HS-27A (cell line): ENCODE data around the gene LUC7L3.

Experiments used
- DNase-seq: peaks from one replicate; pipeline ENCODE4 v3.0.0-alpha.2; 2012; ENCODE audit warnings: low read depth, missing footprints

Gene LUC7L3

DNA sequence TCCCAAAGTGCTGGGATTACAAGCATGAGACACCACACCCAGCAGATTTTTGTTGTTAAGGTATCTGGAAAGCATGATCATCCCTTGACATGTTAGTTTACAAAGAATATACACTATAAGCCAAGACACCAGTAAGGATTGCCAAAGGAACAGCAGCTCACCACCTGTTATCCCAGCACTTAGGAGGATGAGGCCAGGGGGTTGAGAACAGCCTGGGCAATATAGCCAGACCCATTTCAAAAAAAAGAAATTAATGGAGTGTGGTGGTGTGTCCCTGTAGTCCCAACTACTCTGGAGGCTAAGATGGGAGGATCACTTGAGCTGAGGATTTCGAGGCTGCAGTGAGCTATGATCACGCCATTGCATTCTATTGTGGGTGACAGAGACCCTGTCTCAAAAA, 42.8 kb downstream of the LUC7L3 start:
- no peak for DNase-seq

DNA sequence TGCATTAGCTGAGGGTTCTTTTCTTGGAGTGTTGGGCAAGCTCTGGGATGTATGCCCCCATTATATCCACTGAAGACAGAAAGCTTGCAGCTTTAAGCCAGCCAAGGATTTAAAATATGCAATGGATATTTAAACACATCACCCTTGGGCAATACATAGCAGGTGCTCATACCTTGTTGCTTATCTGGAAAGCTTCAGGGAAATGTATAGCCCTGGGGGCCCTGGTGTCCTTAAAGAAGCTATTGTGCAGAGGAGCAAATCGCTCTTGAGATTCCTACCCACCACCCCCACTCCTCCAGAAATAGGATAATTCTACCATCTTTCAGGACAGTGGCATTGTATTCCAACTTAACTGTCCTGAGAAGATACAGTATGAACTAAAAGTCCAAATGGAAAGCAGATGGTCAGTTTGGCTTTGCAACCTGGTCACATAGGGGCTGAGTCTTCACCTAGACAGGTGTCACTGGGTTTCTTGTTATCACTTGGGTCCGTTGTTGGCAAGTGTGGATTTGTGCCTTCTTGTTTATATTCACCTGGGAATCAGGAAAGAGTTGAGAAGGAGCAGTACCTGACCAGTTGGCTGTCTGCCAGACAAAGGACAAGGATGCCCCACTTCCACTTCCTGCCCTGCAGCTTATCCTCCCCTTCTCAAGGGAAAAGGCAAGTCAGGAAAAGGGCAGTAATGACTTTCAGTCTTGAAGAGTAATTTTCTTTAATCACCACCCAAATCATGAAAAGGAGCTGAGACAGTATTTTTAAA, 44.5 kb downstream of the LUC7L3 start:
- DNase-seq, result no peak

DNA sequence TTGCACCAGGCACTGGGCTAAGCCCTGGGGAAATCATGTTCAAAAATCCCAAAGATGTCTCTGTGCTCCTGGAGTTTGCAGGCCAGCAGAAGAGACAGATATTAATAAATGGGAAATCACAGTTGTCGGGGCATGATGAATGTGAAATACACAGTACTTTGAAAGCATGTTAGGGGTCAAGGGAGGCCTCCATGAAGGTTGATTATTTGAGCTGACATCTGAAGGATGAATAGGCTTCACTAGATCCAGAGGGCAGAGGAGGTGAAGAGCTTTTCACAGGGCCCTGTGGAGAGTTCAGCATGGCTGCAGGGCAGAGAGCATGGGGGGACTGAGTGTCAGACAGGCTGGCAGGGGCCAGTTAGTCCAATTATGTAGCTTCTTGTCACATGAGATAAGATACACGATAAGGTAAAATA, 45.3 kb downstream of the LUC7L3 start:
- DNase-seq, result no peak

DNA sequence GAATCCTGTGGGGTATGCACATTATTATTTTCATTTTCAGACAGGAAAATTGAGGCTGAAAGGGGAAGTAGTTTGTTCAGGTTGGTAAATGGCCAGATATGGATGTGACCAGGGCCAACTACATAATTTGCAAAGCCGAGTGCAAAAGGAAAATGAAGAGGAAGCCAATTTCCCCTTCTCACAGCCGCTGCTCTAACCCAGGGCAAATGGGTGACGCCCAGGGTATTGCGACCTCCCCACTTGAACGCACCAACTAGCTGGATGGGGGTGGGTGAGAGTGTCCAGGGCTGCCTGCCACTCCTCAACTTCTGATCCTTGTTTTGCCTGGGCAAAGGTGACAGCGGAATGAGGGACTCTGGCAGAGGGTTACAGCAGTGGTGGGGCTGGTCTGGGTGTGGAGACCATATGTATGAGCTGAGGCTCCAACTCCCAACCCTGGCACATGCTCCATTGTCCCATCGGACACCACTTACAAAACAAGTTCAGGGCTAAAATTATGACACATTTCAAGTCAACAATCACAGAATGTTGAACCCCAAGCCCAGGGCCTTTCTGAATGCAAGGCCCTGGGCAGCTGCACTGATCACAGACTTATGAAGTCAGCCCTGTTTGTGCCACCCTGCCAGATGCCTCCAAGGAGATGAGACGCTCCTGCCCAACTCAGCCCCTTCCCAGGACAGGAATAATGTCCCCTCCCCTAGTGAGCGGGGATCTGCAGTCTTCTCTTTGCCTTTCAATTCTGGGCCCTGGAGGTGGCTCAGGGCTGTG, 46.2 kb downstream of the LUC7L3 start:
- DNase-seq, result no peak

DNA sequence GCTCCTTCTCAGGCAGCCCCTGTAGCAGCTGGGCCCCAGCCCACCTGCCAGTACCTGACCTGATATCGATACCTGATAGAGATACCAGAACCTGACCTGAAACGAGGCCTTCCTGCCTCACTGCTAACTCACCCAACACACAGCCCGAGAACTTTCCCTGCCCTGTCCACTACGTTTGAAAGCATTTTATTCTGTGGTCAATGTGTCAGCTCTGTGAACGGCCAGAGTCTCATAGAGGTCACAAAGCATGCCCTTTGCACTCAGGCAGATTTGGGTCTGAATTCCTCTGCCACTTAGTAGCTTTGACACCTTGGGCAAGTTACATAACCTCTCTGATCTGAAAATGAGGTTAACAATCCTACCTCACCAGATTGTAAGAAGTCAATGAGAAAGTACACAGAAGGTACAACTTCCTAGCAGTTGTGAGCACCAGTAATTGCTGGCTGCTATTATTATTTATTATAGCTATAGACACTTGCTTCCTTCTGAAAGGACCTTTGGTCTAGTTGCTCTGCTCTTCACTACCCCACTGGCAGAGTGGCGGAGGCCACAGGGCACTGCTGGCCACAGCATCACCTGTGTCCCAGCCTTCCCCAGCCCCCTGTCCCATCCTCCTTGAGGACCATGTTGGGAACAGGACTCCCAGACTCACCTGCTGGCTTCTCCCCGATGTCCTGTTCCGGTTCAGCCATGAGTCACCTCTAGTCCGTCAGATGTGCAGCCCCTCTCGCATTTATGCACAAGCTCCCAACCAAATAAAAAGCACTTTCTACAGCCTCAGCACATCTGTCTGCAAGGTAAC, 47.0 kb downstream of the LUC7L3 start:
- DNase-seq, result no peak

DNA sequence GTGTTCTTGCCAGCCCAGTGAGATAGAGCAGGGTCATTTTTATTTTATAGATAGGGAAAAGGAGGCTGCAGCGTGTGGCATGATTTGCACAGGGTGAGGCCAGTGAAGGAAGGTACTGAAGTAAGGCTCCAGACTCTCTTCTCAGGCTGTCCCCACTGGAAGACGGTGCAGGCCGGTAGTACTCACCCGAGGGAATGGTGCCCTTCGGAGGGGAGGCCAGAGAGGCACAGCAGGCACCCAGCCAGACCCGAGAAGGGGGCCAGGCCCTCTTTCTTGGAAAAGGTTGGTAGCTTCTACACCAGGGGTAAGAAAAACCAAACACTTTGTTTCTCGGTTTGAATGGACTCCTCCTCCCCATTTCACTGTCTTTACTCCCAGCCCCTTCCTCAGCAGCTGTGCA, 47.6 kb downstream of the LUC7L3 start:
- no peak for DNase-seq

DNA sequence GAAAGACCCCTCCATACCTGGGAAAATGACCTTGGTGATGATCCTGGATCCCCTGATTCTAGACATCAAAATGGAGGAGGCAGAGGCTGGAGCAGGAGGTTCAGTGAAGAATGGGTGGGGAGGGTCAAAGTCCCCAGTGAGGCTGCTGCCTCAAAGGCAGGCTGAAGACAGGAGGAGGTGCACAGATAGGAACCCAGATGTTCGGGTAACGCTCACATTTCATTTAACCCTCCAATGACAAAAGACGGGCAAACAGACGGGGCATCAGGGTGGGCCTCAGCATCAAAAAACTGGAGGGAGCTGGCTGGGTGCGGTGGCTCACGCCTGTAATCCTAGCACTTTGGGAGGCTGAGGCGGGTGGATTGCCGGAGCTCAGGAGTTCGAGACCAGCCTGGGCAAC, 48.0 kb downstream of the LUC7L3 start, which contains the start of gene ANKRD40CL:
TSS of gene ANKRD40CL (minus strand) at position 73 of the 400 bp plus-strand sequence. CDS start 605 bp downstream, outside the sequence.
- no peak for DNase-seq

DNA sequence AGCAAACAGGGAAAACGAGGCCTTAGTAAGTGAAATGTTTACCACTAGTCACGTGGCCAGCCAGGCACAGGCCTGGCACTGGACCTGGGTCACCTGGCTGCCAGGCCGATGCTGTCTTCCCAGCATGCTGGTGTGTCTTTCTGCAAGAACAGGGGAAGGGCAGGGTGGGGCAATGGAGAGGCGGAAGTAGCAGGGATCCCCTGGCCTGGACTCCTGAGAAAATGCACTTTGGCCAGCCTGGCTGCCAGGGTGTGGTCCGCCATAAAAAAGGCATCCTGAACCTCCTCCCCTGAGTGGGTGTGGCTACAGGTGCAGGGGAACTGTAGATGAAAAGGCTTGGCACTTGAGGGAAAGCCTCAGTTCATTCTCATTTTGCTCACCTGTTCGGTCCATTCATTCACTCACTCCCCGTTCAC, 49.0 kb downstream of the LUC7L3 start:
- no peak for DNase-seq

DNA sequence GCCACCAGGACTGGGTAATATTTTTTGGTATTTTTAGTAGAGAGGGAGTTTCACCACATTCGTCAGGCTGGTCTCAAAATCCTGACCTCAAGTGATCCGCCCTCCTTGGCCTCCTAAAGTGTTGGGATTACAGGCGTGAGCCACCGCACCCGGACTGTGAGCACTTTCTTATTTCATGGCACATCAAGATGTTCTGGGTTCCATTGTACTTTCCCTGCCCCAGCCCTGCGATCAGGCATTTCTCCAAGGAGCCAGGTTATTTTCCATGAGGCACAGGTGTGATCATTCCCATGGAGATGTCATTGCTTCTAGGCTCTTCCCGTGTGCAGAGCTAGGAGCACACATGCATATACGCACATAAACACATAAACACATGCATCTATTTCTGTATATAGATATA, 50.5 kb downstream of the LUC7L3 start:
- no peak for DNase-seq

DNA sequence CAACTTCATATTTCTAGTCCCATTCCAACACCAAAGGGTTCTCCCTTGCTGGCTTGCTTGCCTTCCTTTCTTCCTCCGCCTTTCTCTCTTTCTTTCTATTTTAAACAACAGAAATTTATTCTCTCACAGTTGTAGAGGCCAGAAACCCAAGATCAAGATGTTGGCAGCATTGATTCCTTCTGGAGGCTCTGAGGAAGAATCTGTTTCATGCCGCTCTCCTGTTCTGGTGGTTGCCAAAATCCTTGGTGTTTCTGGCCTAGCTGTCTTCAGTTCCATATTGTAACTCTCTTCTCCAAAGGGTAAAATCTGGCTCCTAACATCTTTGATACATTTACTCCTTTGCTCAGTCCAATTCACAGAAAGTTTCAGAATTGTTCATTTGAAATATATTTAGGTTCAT, 50.9 kb downstream of the LUC7L3 start:
- no peak for DNase-seq

DNA sequence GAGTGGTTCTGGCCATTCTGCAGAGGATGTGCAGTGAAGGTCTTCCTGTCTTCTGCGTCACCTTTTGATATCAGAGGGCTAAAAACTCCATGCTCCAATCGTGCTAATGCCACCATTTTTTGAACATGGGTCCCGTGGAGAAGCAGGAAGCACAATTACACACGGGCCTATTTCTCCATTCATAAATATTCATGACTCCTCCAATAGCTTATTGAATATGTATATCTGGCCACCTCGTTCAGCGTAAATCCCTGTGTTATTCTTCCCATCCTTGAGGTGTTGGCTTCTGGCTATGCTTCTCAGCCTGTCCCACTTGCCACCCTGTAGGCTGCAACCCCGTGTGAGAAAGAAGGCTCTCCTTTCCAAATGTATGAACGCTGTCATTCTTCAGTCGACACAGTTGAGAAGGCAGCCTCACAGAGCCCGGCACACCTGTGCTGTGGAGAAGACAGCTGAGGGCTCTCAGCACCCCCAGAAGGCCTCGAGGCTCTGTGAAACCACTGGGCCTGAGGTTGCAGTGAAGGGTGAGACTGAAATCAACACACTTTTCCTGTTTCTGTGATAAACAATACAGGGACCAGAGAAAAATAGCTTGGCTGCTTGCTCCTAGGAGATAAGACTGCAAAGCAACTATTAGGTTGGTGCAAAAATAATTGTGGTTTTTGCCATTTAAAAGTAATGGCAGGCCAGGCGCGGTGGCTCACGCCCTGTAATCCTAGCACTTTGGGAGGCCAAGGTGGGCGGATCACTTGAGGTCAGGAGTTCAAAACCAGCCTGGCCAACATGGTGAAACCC, 52.8 kb downstream of the LUC7L3 start:
- no peak for DNase-seq

DNA sequence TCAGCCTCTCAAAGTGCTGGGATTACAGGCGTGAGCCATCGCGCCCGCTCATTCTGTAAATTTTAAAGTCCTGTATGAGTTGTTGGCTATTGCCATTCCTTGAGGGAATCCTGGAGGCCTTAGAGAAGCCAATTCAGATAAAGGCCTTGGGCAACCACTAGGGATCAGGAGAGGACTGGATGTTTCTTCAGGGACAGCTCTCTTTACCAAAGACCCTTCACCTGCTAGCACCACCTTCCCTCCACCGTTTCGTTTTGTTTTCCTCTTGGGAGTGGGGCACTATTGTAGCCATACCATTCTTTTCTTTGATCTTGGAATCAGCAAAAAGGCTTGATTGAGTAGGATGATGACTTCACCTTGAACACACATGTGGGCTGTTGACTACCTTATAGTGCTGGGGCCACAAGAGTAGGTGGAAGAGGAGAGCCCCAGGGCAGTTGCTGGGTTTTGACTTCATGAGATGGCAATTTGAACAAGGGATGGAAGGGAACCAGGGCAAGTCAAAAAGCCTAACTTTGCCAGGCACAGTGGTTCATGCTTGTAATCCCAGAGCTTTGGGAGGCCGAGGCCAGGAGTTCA, 54.9 kb downstream of the LUC7L3 start:
- no peak for DNase-seq

DNA sequence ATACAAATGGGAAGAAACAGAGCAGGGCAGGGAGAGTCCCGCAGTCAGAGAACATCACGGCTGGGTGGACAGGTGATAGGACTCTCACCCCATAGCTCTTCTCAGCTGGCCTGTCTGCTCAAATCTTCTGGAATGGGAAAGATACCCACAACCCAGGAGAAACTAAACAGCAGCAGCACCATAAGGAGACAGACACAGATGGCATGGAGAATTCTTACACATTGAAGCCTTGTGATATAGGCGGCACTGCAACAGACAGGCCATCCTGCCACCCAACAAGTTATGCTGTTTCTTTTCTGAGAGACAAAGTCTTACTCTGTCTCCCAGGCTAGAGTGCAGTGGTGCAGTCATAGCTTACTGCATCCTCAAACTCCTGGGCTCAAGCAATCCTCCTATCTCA, 56.5 kb downstream of the LUC7L3 start:
- no peak for DNase-seq

DNA sequence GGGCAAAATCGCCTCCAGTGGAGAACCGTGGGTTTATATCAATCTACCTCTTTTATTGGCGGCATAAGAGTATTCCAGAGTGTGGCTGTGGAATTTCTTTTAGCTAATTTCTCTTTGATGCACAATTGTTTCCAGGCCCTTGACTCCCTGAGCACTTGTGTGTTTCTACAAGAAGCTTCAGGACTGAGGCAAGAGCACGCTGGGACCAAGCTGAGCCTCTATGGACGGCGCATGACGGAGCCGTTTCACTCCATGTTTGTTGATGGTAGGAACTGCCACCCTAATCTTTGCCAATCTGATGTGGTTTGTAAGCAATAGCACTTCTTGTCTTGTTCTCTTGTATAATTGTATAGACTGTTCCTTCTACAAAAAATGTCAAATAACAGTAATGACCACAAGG, 59.1 kb downstream of the LUC7L3 start:
- DNase-seq, result no peak

DNA sequence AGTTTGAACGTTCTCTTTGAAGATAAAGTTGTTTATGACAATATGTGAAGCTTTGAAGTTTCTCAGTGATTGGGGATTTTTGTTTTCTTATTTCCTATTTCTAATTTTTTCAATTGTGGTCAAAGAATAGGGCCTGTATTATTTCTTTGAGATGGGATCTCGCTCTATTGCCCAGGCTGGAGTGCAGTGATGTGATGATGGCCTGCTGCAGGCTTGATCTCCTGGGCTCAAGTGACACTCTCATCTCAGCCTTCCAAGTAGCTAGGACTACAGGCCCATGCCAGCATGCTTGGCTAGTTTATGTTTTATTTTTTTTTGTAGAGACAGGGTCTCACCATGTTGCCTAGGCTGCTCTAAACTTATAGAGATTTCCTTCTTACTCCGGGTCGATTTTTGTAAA, 59.6 kb downstream of the LUC7L3 start:
- DNase-seq, result no peak

DNA sequence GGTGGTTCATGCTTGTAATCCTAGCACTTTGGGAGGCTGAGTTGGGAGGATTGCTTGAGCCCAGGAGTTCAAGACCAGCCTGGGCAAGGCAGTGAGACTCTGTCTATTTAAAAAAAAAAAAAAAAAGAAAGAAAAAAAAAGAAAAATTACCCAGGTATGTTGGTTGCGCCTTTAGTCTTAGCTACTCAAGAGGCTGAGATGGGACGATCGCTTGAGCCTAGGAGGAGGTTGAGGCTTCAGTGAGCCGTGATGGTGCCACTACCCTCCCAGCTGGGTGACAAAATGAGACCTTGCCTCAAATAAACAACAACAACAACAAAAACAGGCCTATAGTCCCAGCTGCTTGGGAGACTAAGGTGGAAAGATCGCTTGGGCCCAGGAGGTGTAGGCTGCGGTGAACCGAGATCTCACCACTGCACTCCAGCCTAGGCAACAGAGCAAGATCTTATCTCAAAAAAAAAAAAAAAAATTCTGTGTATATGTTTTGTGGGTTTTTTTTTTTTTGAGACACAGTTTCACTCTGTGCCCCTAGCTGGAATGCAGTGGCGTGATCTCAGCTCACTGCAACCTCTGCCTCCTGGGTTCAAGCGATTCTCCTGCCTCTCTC, 60.4 kb downstream of the LUC7L3 start:
- DNase-seq, result no peak

DNA sequence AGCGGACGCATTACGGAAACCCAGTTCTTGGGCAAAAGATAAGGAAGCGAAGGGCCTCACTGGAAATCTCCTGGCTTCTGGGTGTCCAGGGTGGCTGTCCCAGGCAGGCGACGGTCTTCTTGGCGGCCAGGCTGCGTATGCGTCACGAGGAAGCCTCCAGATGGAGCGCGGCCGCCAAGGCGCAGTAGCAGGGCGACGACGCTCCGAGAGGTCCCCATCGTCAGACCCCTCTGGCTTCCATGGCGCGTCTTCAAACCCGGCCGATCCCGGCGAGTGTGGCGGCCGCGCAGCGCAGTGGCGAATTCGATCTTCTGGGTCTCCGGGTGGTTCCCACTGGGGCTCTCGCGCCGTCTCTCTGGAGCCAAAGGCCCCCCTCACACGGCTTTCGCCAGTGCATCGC, 61.8 kb downstream of the LUC7L3 start:
- DNase-seq, result no peak

DNA sequence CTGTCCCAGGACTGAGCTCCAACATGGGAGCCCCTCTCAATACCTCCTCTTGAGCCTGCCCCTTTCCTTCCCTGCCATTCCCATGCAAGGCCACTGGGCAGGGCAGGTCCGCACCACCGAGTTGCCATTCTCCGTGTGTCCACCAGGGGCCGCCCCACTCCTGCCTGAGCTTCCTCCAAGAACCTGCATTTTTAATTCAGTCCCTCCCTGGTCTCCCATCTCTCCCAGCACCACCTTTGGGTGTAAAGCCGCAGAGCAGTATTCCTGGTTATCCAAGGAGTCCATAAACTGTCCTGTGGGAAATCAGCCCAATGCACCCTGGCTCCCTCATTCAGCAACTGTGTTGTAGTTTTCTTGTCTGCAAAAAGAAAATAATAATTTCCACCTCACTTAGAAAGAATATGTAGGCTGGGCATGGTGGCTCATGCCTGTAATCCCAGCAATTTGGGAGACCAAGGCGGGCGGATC, 63.8 kb downstream of the LUC7L3 start:
- DNase-seq, result peak; percentile 58

DNA sequence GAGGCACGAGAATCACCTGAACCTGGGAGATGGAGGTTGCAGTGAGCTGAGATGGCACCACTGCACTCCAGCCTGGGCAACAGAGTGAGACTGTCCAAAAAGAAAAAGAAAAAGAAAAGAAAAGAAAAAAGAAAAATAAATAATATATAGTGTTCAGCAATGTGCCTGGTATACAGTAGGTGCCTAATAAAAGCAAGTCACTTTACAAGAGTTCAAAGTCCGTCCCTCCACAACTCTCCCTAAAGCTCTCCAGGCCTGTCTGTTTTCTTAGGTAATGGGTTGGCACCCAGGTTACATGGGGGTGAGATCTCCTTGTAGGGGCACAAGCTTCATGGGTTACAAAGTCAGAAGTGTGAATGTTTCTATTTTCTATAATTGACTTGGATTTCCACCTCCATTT, 64.5 kb downstream of the LUC7L3 start:
- DNase-seq, result no peak

DNA sequence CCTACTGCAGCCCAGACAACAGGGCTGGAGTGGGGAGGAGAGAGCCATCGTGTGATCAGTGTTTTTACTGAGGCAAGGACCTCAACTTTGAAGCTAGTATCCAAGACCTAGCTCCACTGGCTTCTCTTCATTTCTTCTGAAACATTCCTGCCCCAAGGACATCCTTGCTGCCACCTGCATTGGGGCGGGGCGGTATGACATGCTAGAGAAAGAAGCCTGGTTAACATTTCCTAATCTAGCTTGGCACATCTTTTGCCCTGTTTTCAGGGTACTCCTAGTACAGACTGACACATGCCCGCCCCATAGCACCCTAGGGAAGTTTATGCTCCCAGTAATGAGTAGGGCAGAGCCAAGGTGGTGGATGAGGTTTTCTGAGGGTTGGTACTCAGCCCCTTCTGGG, 65.7 kb downstream of the LUC7L3 start:
- DNase-seq, result no peak
